GM19328 (cell line): ENCODE results near the gene OCIAD1.
"Not testable (repeated sequence)": the region's sequence is repeated elsewhere in the genome, so short reads cannot be mapped to it uniquely, and the experiment has no call there.

Experiments used
- ATAC-seq: cut with Tn5 transposase; IDR thresholded peaks from one replicate; pipeline ENCODE4 v1.9.1; 2021; ENCODE audit warnings: mild to moderate bottlenecking, moderate library complexity; ENCODE audit not compliant: unreplicated experiment

Gene OCIAD1

GRCh38 chr4:48816297-48816696, 14.6 kb upstream of the OCIAD1 start:
- not testable (repeated sequence) for ATAC-seq

GRCh38 chr4:48816971-48817370, 13.9 kb upstream of the OCIAD1 start:
- ATAC-seq = no peak

- not testable (repeated sequence) for ATAC-seq
These were observed 9.5 kb upstream of the OCIAD1 start for GRCh38 chr4:48821431-48821830.

- no peak for ATAC-seq
These were observed 3.3 kb upstream of the OCIAD1 start for GRCh38 chr4:48827622-48828021.

GRCh38 chr4:48831532-48832030, 693 bp downstream of the OCIAD1 start:
- ATAC-seq = no peak

- no peak for ATAC-seq
These were observed 1.7 kb downstream of the OCIAD1 start for GRCh38 chr4:48832571-48832970.

- no peak for ATAC-seq
These were observed 5.8 kb downstream of the OCIAD1 start for GRCh38 chr4:48836658-48837057.

- ATAC-seq = no peak
These were observed 10.3 kb downstream of the OCIAD1 start for GRCh38 chr4:48841045-48841827.

GRCh38 chr4:48844843-48845242, 14.0 kb downstream of the OCIAD1 start:
- no peak for ATAC-seq

GRCh38 chr4:48848799-48849198, 17.9 kb downstream of the OCIAD1 start:
- not testable (repeated sequence) for ATAC-seq

GRCh38 chr4:48851651-48852050, 20.8 kb downstream of the OCIAD1 start:
- ATAC-seq = no peak

GRCh38 chr4:48853604-48854394, 22.9 kb downstream of the OCIAD1 start:
- no peak for ATAC-seq

GRCh38 chr4:48854395-48854683, 23.5 kb downstream of the OCIAD1 start:
- ATAC-seq = no peak

GRCh38 chr4:48854982-48855381, 24.1 kb downstream of the OCIAD1 start:
- no peak for ATAC-seq

- ATAC-seq = no peak
These were observed 27.2 kb downstream of the OCIAD1 start for GRCh38 chr4:48858130-48858529.

- ATAC-seq = no peak
These were observed 31.1 kb downstream of the OCIAD1 start for GRCh38 chr4:48862038-48862437.

- ATAC-seq = no peak
These were observed 31.8 kb downstream of the OCIAD1 start for GRCh38 chr4:48862661-48863060.

- ATAC-seq = no peak
These were observed 32.8 kb downstream of the OCIAD1 start for GRCh38 chr4:48863728-48864127.

- not testable (repeated sequence) for ATAC-seq
These were observed 33.8 kb downstream of the OCIAD1 start for GRCh38 chr4:48864696-48865095.

GRCh38 chr4:48877827-48878535, 47.1 kb downstream of the OCIAD1 start:
- no peak for ATAC-seq
